Measurements from ENCODE around the gene CAMKK2. TPM values are rescaled to one million over a fixed set of nuclear protein-coding genes. Genes with fewer than 3 reads are reported as not detected.

The CAMKK2 gene
- total and polyA plus RNA-seq, 2 of the 13 experiments (the other 11 are each of a cell fraction or from before 2014, with no cell fraction given) = 18.8 to 20.0 TPM

DNA sequence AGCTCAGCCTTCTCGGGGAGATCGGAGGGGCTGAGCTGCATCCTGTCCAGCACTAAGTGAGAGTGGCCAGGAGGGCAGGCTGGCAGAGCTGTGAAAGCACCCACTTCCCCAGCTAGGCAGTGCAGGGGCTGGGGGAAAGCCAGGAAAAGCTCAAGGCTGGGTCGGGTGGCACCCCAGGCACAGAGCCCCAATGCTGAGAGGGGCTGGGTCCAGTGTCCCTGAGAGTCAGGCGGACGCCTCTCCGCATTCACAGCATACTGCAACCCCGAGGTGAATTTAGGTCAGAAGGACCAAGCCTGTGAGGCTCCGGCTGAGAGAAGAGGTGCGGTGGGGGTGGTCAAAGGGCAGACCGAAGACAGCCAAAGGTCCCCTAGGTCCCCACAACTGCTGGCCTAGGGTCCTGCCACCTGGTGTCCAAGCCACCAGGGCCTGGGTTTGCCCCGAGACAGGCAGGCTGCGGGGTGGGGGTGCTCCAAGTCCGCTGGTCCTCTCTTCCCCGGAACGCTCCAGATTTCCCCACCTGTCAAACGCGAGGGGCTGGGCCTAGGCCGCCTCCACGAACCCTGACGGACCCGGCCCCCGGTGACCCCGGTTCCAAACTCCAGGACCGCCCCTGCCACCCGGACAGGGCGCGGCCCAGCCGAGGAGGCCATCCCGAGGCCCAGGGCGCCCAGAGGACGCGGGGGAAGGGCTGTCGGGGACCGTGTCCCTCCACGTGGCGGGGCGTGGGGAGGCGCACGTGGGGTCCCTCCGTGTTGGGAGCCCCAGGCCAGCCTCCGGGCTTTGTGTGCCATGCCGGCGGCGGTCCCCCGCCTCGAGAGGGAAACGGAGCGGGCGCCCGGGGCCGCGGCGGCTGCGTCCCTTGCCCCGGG is 527 bp downstream of the CAMKK2 start (continued):
- TF ChIP-seq, protein P1, sequence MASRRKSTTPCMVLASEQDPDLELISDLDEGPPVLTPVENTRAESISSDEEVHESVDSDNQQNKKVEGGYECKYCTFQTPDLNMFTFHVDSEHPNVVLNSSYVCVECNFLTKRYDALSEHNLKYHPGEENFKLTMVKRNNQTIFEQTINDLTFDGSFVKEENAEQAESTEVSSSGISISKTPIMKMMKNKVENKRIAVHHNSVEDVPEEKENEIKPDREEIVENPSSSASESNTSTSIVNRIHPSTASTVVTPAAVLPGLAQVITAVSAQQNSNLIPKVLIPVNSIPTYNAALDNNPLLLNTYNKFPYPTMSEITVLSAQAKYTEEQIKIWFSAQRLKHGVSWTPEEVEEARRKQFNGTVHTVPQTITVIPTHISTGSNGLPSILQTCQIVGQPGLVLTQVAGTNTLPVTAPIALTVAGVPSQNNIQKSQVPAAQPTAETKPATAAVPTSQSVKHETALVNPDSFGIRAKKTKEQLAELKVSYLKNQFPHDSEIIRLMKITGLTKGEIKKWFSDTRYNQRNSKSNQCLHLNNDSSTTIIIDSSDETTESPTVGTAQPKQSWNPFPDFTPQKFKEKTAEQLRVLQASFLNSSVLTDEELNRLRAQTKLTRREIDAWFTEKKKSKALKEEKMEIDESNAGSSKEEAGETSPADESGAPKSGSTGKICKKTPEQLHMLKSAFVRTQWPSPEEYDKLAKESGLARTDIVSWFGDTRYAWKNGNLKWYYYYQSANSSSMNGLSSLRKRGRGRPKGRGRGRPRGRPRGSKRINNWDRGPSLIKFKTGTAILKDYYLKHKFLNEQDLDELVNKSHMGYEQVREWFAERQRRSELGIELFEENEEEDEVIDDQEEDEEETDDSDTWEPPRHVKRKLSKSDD (CRISPR knock-in tag; IDR thresholded peaks at IDR 0.05; ENCODE audit: low read depth) = 0 out of 2 replicates have a peak, but pooled peaks have one; percentile 53
- TF ChIP-seq NFE2L1 (CRISPR knock-in tag; IDR thresholded peaks at IDR 0.05; ENCODE audit: borderline replicate concordance) (peak; percentile 5; the same call in 1 of the 2 replicates), MLXIP (CRISPR knock-in tag; IDR thresholded peaks at IDR 0.05; ENCODE audit: borderline replicate concordance) (no peak), HMGXB3 (CRISPR knock-in tag; IDR thresholded peaks at IDR 0.05; ENCODE audit: borderline replicate concordance) (0 out of 2 replicates have a peak, but pooled peaks have one; percentile 9), ZNF709 (CRISPR knock-in tag; IDR thresholded peaks at IDR 0.05) (peak; percentile 71; the same call in 1 of the 2 replicates), ZNF616 (CRISPR knock-in tag; IDR thresholded peaks at IDR 0.05; ENCODE audit: low read depth) (peak; percentile 32; the same call in 1 of the 2 replicates), ZNF792 (CRISPR knock-in tag; IDR thresholded peaks at IDR 0.05) (no peak), HNF4A (CRISPR knock-in tag; IDR thresholded peaks at IDR 0.05) (peak; percentile 81)
- TF ChIP-seq, protein P2, sequence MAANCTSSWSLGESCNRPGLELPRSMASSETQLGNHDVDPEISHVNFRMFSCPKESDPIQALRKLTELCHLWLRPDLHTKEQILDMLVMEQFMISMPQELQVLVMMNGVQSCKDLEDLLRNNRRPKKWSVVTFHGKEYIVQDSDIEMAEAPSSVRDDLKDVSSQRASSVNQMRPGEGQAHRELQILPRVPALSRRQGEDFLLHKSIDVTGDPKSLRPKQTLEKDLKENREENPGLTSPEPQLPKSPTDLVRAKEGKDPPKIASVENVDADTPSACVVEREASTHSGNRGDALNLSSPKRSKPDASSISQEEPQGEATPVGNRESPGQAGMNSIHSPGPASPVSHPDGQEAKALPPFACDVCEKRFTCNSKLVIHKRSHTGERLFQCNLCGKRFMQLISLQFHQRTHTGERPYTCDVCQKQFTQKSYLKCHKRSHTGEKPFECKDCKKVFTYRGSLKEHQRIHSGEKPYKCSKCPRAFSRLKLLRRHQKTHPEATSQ (CRISPR knock-in tag; IDR thresholded peaks at IDR 0.05; ENCODE audit: borderline replicate concordance) = peak; percentile 59; the same call in 1 of the 2 replicates
- TF ChIP-seq, protein P3, sequence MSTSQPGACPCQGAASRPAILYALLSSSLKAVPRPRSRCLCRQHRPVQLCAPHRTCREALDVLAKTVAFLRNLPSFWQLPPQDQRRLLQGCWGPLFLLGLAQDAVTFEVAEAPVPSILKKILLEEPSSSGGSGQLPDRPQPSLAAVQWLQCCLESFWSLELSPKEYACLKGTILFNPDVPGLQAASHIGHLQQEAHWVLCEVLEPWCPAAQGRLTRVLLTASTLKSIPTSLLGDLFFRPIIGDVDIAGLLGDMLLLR (CRISPR knock-in tag; IDR thresholded peaks at IDR 0.05) = peak; percentile 92; the same call in 1 of the 2 replicates
- TF ChIP-seq, protein P4, sequence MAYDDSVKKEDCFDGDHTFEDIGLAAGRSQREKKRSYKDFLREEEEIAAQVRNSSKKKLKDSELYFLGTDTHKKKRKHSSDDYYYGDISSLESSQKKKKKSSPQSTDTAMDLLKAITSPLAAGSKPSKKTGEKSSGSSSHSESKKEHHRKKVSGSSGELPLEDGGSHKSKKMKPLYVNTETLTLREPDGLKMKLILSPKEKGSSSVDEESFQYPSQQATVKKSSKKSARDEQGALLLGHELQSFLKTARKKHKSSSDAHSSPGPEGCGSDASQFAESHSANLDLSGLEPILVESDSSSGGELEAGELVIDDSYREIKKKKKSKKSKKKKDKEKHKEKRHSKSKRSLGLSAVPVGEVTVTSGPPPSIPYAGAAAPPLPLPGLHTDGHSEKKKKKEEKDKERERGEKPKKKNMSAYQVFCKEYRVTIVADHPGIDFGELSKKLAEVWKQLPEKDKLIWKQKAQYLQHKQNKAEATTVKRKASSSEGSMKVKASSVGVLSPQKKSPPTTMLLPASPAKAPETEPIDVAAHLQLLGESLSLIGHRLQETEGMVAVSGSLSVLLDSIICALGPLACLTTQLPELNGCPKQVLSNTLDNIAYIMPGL (CRISPR knock-in tag; IDR thresholded peaks at IDR 0.05; ENCODE audit: borderline replicate concordance in 1 of 2, low read depth in 1 of 2) = peak in 1 of 2 experiments; percentile 12; a peak in 1 of 4 replicates
